ENCODE data around the gene LAMTOR4. TPM values are rescaled to one million over a fixed set of nuclear protein-coding genes. Genes with fewer than 3 reads are reported as not detected.
"Not testable (repeated sequence)": the region's sequence is repeated elsewhere in the genome, so short reads cannot be mapped to it uniquely, and the experiment has no call there.

LAMTOR4 gene
- polyA plus RNA-seq, 1 donor (not counting 4 experiments of a cell fraction or from before 2014, with no cell fraction given): 99.2 TPM

DNA sequence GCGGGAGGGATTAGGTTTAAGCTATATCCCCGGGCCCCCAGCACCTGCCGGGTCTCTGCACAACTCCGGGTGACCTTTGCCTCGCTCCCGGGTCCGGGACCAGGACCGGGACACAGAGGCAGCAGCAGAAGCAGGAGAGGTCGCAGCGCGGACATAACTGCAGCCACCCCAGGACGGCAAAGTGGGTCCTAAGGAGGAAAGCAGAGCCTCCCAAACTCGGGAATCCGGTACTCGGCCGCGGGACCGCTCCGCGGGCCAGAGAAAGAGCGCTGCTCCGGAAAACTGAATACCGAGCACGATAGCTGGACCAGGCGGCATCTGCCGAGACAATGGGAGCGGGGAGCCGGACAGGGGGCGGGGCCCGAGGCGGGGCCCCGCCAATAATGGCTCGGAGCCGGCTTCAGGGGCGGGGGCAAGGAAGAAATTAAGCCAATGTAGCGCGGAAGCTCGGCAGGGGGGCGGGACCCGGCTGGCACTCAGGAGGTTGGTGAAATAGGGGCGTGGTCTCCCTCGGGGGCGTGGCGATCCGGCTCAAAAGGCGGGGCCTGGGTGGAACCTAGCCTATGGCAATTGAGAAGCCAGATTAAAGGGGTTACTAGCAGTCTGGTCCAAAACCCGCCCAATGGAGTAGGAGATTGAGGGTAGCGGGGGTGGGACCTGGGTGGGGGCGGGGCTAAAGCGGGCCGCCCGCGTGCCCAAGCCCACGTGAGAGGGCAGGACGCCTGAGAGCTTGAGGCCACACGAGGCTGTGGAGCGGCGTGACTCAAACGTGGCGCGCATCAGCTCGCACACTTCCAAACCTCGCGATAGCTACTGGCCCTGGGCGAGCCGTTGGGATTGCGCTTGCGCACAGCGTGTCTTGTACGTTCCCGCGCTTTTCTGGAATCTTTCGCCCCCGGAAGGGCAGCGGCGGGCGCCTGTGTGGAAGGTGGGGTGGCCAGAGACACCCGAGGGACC, 28.6 kb downstream of the LAMTOR4 start, which contains the start of the genes GPC2 and STAG3:
Gene GPC2, minus strand, starts transcription at position 337 of the 957 bp plus-strand sequence. Its CDS starts 182 bp downstream, at position 155.
Gene STAG3, plus strand, starts transcription at position 874 of the 957 bp plus-strand sequence. CDS start 2,639 bp downstream, outside the sequence.
- no peaks in the 10 kb centered on the region for H3K9me1 ChIP-seq (ENCODE audit: control insufficient read depth, extremely low read depth, insufficient read depth, low read length)
- no peak within 1 kb of the TSS for H3K27ac ChIP-seq (ENCODE audit: control insufficient read depth, insufficient read depth, low read length)
- peak within 1 kb of the TSS; percentile 95 for H2AFZ ChIP-seq (ENCODE audit: control insufficient read depth, low read length)
- peaks cover 3% of the 10 kb centered on the region for H3K27me3 ChIP-seq (ENCODE audit: control insufficient read depth, extremely low read depth, insufficient read depth, low read length)
- peak within 1 kb of the TSS; percentile 60 for H3K9ac ChIP-seq (ENCODE audit: control insufficient read depth, extremely low read depth, insufficient read depth, low read length)
- H3K4me1 ChIP-seq (ENCODE audit: control insufficient read depth, extremely low read depth, insufficient read depth, low read length): no peaks in the 10 kb centered on the region
- H3K9me3 ChIP-seq (ENCODE audit: control insufficient read depth, low read depth, low read length): peaks cover 1% of the 10 kb centered on the region
- dilution Hi-C loops (cut with MboI; ENCODE audit: extremely low pct_ligation_motif_present, low sequenced_read_pairs): no loop called here
- H3K4me3 ChIP-seq (ENCODE audit: control insufficient read depth in 2 of 3, extremely low read depth in 1 of 3, insufficient read depth in 2 of 3, low read depth in 1 of 3, low read length in 3 of 3): peak within 1 kb of the TSS; percentile 48 to 79 (median 67)
- H3K36me3 ChIP-seq (ENCODE audit: control insufficient read depth in 2 of 2, extremely low read depth in 1 of 2, insufficient read depth in 2 of 2, low read length in 2 of 2): no peaks in the 10 kb centered on the region
- FAIRE-seq: peak; percentile 39
- no peaks in the 10 kb centered on the region for H4K20me1 ChIP-seq (ENCODE audit: control insufficient read depth, extremely low read depth, insufficient read depth, low read length)
- H3K79me2 ChIP-seq (ENCODE audit: control insufficient read depth, insufficient read depth, low read length): no peaks in the 10 kb centered on the region
- peak; percentile 83 for DNase-seq (ENCODE audit: low read depth, low spot score)
- H3K4me2 ChIP-seq (ENCODE audit: control insufficient read depth, extremely low read depth, insufficient read depth, low read depth, low read length): peak within 1 kb of the TSS; percentile 91
- TF ChIP-seq CTCF (optimal IDR thresholded peaks at IDR 0.05 in 1 of 3, IDR thresholded peaks at IDR 0.05 in 1 of 3, conservative IDR thresholded peaks at IDR 0.05 in 1 of 3; ENCODE audit: extremely low read depth in 1 of 3, insufficient read depth in 2 of 3, low read length in 3 of 3) (no peak), EZH2 (IDR thresholded peaks at IDR 0.05; ENCODE audit: low read length) (no peak)

DNA sequence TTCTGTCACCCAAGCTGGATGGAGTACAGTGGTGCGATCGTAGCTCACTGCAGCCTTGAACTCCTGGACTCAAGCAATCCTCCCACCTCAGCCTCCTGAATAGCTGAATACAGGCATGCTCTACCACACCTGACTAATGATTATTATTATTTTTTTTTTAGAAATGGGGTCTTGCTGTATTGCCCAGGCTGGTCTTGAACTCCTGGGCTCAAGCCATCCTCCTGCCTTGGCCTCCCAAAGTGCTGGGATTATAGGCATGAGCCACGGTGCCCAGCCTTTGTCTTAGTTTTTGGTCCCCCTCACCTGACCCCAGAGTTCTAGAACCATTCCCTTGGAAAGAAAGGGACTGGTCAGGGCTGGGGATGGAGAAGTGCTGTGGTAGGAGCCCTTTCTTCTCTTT, 31.4 kb downstream of the LAMTOR4 start:
- H2AFZ ChIP-seq (ENCODE audit: control insufficient read depth, low read length); H3K27ac ChIP-seq (ENCODE audit: control insufficient read depth, insufficient read depth, low read length); H3K4me2 ChIP-seq (ENCODE audit: control insufficient read depth, extremely low read depth, insufficient read depth, low read depth, low read length); H4K20me1 ChIP-seq (ENCODE audit: control insufficient read depth, extremely low read depth, insufficient read depth, low read length); FAIRE-seq; H3K4me1 ChIP-seq (ENCODE audit: control insufficient read depth, extremely low read depth, insufficient read depth, low read length); H3K27me3 ChIP-seq (ENCODE audit: control insufficient read depth, extremely low read depth, insufficient read depth, low read length); dilution Hi-C loops (cut with MboI; ENCODE audit: extremely low pct_ligation_motif_present, low sequenced_read_pairs); H3K9me3 ChIP-seq (ENCODE audit: control insufficient read depth, low read depth, low read length); H3K9me1 ChIP-seq (ENCODE audit: control insufficient read depth, extremely low read depth, insufficient read depth, low read length); H3K4me3 ChIP-seq (ENCODE audit: control insufficient read depth in 2 of 3, extremely low read depth in 1 of 3, insufficient read depth in 2 of 3, low read depth in 1 of 3, low read length in 3 of 3); DNase-seq (ENCODE audit: low read depth, low spot score); H3K9ac ChIP-seq (ENCODE audit: control insufficient read depth, extremely low read depth, insufficient read depth, low read length); H3K79me2 ChIP-seq (ENCODE audit: control insufficient read depth, insufficient read depth, low read length); H3K36me3 ChIP-seq (ENCODE audit: control insufficient read depth in 2 of 2, extremely low read depth in 1 of 2, insufficient read depth in 2 of 2, low read length in 2 of 2): not testable (repeated sequence)

GRCh38 chr7:100182616-100183015, 33.9 kb downstream of the LAMTOR4 start:
- H3K4me1 ChIP-seq (ENCODE audit: control insufficient read depth, extremely low read depth, insufficient read depth, low read length); H3K4me3 ChIP-seq (ENCODE audit: control insufficient read depth in 2 of 3, extremely low read depth in 1 of 3, insufficient read depth in 2 of 3, low read depth in 1 of 3, low read length in 3 of 3); H3K36me3 ChIP-seq (ENCODE audit: control insufficient read depth in 2 of 2, extremely low read depth in 1 of 2, insufficient read depth in 2 of 2, low read length in 2 of 2); H2AFZ ChIP-seq (ENCODE audit: control insufficient read depth, low read length); H3K27me3 ChIP-seq (ENCODE audit: control insufficient read depth, extremely low read depth, insufficient read depth, low read length); H3K79me2 ChIP-seq (ENCODE audit: control insufficient read depth, insufficient read depth, low read length); FAIRE-seq; DNase-seq (ENCODE audit: low read depth, low spot score); H3K9me1 ChIP-seq (ENCODE audit: control insufficient read depth, extremely low read depth, insufficient read depth, low read length); H4K20me1 ChIP-seq (ENCODE audit: control insufficient read depth, extremely low read depth, insufficient read depth, low read length); dilution Hi-C loops (cut with MboI; ENCODE audit: extremely low pct_ligation_motif_present, low sequenced_read_pairs); H3K27ac ChIP-seq (ENCODE audit: control insufficient read depth, insufficient read depth, low read length); H3K9ac ChIP-seq (ENCODE audit: control insufficient read depth, extremely low read depth, insufficient read depth, low read length); H3K9me3 ChIP-seq (ENCODE audit: control insufficient read depth, low read depth, low read length); H3K4me2 ChIP-seq (ENCODE audit: control insufficient read depth, extremely low read depth, insufficient read depth, low read depth, low read length): not testable (repeated sequence)

DNA sequence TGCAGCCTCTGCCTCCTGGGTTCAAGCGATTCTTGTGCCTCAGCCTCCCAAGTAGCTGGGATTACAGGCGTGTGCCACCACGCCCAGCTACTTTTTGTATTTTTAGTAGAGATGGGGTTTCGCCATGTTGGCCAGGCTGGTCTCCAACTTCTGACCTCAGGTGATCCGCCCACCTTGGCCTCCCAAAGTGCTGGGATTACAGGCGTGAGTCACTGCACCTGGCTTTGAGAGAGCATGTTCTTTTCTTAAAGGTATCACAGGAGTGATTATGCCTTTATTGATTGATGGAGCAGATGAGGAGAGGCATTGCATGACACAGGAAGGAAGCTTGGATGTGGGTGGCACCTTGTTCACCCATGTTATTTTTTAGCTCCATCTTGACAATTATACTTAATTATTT, 34.4 kb downstream of the LAMTOR4 start:
- H3K9ac ChIP-seq (ENCODE audit: control insufficient read depth, extremely low read depth, insufficient read depth, low read length); FAIRE-seq; H3K27me3 ChIP-seq (ENCODE audit: control insufficient read depth, extremely low read depth, insufficient read depth, low read length); H3K79me2 ChIP-seq (ENCODE audit: control insufficient read depth, insufficient read depth, low read length); H3K9me3 ChIP-seq (ENCODE audit: control insufficient read depth, low read depth, low read length); H3K4me1 ChIP-seq (ENCODE audit: control insufficient read depth, extremely low read depth, insufficient read depth, low read length); H3K27ac ChIP-seq (ENCODE audit: control insufficient read depth, insufficient read depth, low read length); dilution Hi-C loops (cut with MboI; ENCODE audit: extremely low pct_ligation_motif_present, low sequenced_read_pairs); H2AFZ ChIP-seq (ENCODE audit: control insufficient read depth, low read length); H4K20me1 ChIP-seq (ENCODE audit: control insufficient read depth, extremely low read depth, insufficient read depth, low read length); H3K4me3 ChIP-seq (ENCODE audit: control insufficient read depth in 2 of 3, extremely low read depth in 1 of 3, insufficient read depth in 2 of 3, low read depth in 1 of 3, low read length in 3 of 3); H3K4me2 ChIP-seq (ENCODE audit: control insufficient read depth, extremely low read depth, insufficient read depth, low read depth, low read length); DNase-seq (ENCODE audit: low read depth, low spot score); H3K36me3 ChIP-seq (ENCODE audit: control insufficient read depth in 2 of 2, extremely low read depth in 1 of 2, insufficient read depth in 2 of 2, low read length in 2 of 2); H3K9me1 ChIP-seq (ENCODE audit: control insufficient read depth, extremely low read depth, insufficient read depth, low read length): not testable (repeated sequence)

Data from keratinocyte (primary cell).